GM12878 (cell line): ENCODE results near the gene LRRC57. TPM values are rescaled to one million over a fixed set of nuclear protein-coding genes. Genes with fewer than 3 reads are reported as not detected.

Source experiments
- ATAC-seq: fragments of 200-7000 bp; cut with Tn5 transposase; 3 replicates; pipeline ENCODE4 v1.9.1; 2020; ENCODE audit warnings: mild to moderate bottlenecking, moderate library complexity
- Bru-seq: library from RNA; stranded (reverse); fragments of 400-500 nt; gene quantifications from one replicate; lab custom pipeline; 2021; lab: Mats Ljungman, UMichigan
- BruChase-seq, 2 experiments: library from RNA; stranded (reverse); fragments of 400-500 nt; gene quantifications; one replicate each; lab custom pipeline; 2021; lab: Mats Ljungman, UMichigan
- BruUV-seq: library from RNA; stranded (reverse); fragments of 400-500 nt; replicated peaks from 2 replicates; lab custom pipeline; 2021; lab: Mats Ljungman, UMichigan
- CTCF ChIA-PET: fragments of 300-600 bp; sonication (Branson Sonifier 250); formaldehyde crosslinking; extraction: SDS; loops from one replicate; lab custom pipeline; 2021; ENCODE audit warnings: inconsistent platforms; lab: Yijun Ruan, JAX
- POLR2A ChIA-PET: fragments of 350-600 bp; formaldehyde crosslinking; extraction: SDS; loops from one replicate; lab custom pipeline; 2021; ENCODE audit warnings: inconsistent platforms; lab: Charles Lee
- RAD21 ChIA-PET: fragments of 300-600 bp; sonication (Branson Sonifier 250); formaldehyde crosslinking; loops from one replicate; lab custom pipeline; 2023; ENCODE audit warnings: antibody characterized with exemption; ENCODE audit not compliant: unreplicated experiment; lab: Charles Lee
- SMC1A ChIA-PET: fragments of 300-600 bp; sonication (Branson Sonifier 250); formaldehyde crosslinking; loops from one replicate; lab custom pipeline; 2023; ENCODE audit not compliant: unreplicated experiment, uncharacterized antibody; lab: Charles Lee
- DNase-seq: peaks from one replicate; pipeline ENCODE4 v3.0.0-alpha.2; 2011; ENCODE audit warnings: low read depth, low spot score
- FAIRE-seq: peaks from 3 replicates; lab custom pipeline; 2011; peaks lifted over from hg19 to GRCh38; lab: Jason Lieb, UNC
- H2AFZ ChIP-seq: 2 replicates; pipeline ENCODE4 v1.6.0; 2011; ENCODE audit warnings: low read depth, low read length, control low read depth; ENCODE audit not compliant: control insufficient read depth
- H3K27ac ChIP-seq: 2 replicates; pipeline ENCODE4 v1.5.1; 2011; ENCODE audit warnings: control low read depth; ENCODE audit not compliant: control insufficient read depth, insufficient read depth
- H3K27me3 ChIP-seq, 2 experiments: replicated peaks in 1 of 2; 2 replicates each; pipeline versions ENCODE4 v1.6.0 to v1.6.1; 2011; ENCODE audit warnings: low read length in 1 of 2; ENCODE audit not compliant: control insufficient read depth in 2 of 2, insufficient read depth in 2 of 2
- H3K36me3 ChIP-seq, 2 experiments: 2 replicates each; pipeline ENCODE4 v1.5.1; 2011; ENCODE audit warnings: low read length in 1 of 2; ENCODE audit not compliant: control insufficient read depth in 2 of 2, insufficient read depth in 2 of 2
- H3K4me1 ChIP-seq: 2 replicates; pipeline ENCODE4 v1.6.1; 2011; ENCODE audit warnings: mild to moderate bottlenecking, low read length, moderate library complexity, mixed read lengths; ENCODE audit not compliant: control insufficient read depth, insufficient read depth
- H3K4me2 ChIP-seq: 2 replicates; pipeline ENCODE4 v1.6.0; 2011; ENCODE audit warnings: control low read depth; ENCODE audit not compliant: control insufficient read depth, insufficient read depth
- H3K4me3 ChIP-seq: fragments of 200-600 bp; sonication (generic); 2 replicates; pipeline ENCODE4 v1.5.1; 2016
- H3K79me2 ChIP-seq: 2 replicates; pipeline ENCODE4 v1.6.0; 2011; ENCODE audit warnings: low read length; ENCODE audit not compliant: control insufficient read depth, insufficient read depth
- H3K9ac ChIP-seq: 2 replicates; pipeline ENCODE4 v1.8.0; 2011; ENCODE audit warnings: low read length, control low read depth, mixed read lengths; ENCODE audit not compliant: control insufficient read depth, insufficient read depth
- H3K9me3 ChIP-seq: replicated peaks from 3 replicates; pipeline ENCODE4 v1.5.1; 2011; ENCODE audit warnings: mild to moderate bottlenecking, low read length; ENCODE audit not compliant: control insufficient read depth, insufficient read depth
- H4K20me1 ChIP-seq: 2 replicates; pipeline ENCODE4 v1.6.0; 2011; ENCODE audit not compliant: control insufficient read depth, insufficient read depth
- HCFC1 ChIP-seq: fragments of 150-350 bp; IDR thresholded peaks from 2 replicates; pipeline ENCODE4 v1.6.1; 2014; ENCODE audit warnings: low read length
- MTA2 ChIP-seq: fragments of 450-650 bp; IDR thresholded peaks from 2 replicates; pipeline ENCODE4 v1.6.1; 2016; ENCODE audit warnings: low read depth, mild to moderate bottlenecking, moderate library complexity
- POLR2A ChIP-seq: IDR thresholded peaks from 2 replicates; pipeline ENCODE4 v1.6.1; 2011; ENCODE audit warnings: low read depth, mild to moderate bottlenecking, low read length
- SREBF1 ChIP-seq: IDR thresholded peaks from 2 replicates; pipeline ENCODE4 v1.6.1; 2012; ENCODE audit warnings: mild to moderate bottlenecking, low read length
- STAT3 ChIP-seq: IDR thresholded peaks from 2 replicates; pipeline ENCODE4 v1.6.1; 2011; ENCODE audit warnings: low read depth, low read length, improper control_type of control experiment
- TCF7 ChIP-seq: IDR thresholded peaks from 2 replicates; pipeline ENCODE4 v1.6.1; 2014; ENCODE audit warnings: antibody characterized with exemption, borderline replicate concordance
- ZBTB11 ChIP-seq: fragments of 450-650 bp; formaldehyde crosslinking; IDR thresholded peaks from 2 replicates; pipeline ENCODE4 v1.5.0; 2022; ENCODE audit warnings: mild to moderate bottlenecking, missing genetic modification characterization
- ZNF207 ChIP-seq: fragments of 450-650 bp; IDR thresholded peaks from 2 replicates; pipeline ENCODE4 v1.6.1; 2014; ENCODE audit warnings: antibody characterized with exemption, mild to moderate bottlenecking, borderline replicate concordance
- ZNF217 ChIP-seq: fragments of 450-650 bp; IDR thresholded peaks from 2 replicates; pipeline ENCODE4 v1.6.1; 2017; ENCODE audit warnings: antibody characterized with exemption, mild to moderate bottlenecking
- WGBS: methylation state at CpG from one replicate; pipeline ENCODE4 v1.1.6; 2016; ENCODE audit warnings: low lambda C conversion rate; ENCODE audit not compliant: insufficient replicate concordance, insufficient coverage; ENCODE audit errors: missing lambda C conversion rate; 5-methylcytosine and 5-hydroxymethylcytosine counted together
- in situ Hi-C: fragments of 300-500 bp; cut with MboI; formaldehyde crosslinking; loops from 9 replicates; pipeline ENCODE4 v1.14.3; 2018; ENCODE audit warnings: mixed read lengths
- intact Hi-C: fragments of 100-400 bp; cut with micrococcal nuclease; formaldehyde crosslinking; loops from one replicate; pipeline ENCODE4 v1.14.2; 2022; ENCODE audit not compliant: unreplicated experiment
- long read RNA-seq, 2 experiments: library from polyadenylated mRNA; unstranded; transcript quantifications; one replicate each; pipeline ENCODE4 v2.0.0, GENCODE V29; 2019 to 2020
- polyA minus RNA-seq, 3 experiments: library from RNA; depleted of rRNA, polyadenylated mRNA; stranded (reverse); fragments of >200 nt; gene quantifications; 2 replicates each; pipeline ENCODE4 v1.2.3, GENCODE V29; 2011
- polyA plus RNA-seq, 11 experiments: library from polyadenylated mRNA; depleted of rRNA in 4 of 11; unstranded in 6 of 11; stranded (reverse) in 5 of 11; fragments of >200 nt; fragmentation: Nextera tagmentation in 4 of 11; fragmentation: Illumina TruSeq in 1 of 11; extraction: Ambion mirVana in 4 of 11; extraction: Trizol in 1 of 11; gene quantifications; 1 replicate in 1 of 11; 2 replicates in 10 of 11; pipeline versions ENCODE4 v1.2.1 to v1.2.3, GENCODE V29; 2011 to 2016; ENCODE audit warnings: inconsistent platforms in 2 of 11, missing spikeins in 2 of 11, low read depth in 1 of 11
- total RNA-seq, 4 experiments: library from RNA; depleted of rRNA in 3 of 4; stranded (reverse); fragments of >200 nt in 3 of 4; fragmentation: Illumina TruSeq in 1 of 4; extraction: Trizol in 1 of 4; gene quantifications; 2 replicates each; pipeline versions ENCODE4 v1.2.1 to v1.2.3, GENCODE V29; 2013 to 2021
- TF ChIP-seq, protein P1 (sequence below): fragments of 450-650 bp; IDR thresholded peaks from 2 replicates; pipeline ENCODE4 v1.6.1; 2016; ENCODE audit warnings: mild to moderate bottlenecking, moderate library complexity, borderline replicate concordance

LRRC57 gene
- 27.7 and 30.2 TPM in 2 replicates for total RNA-seq (2013; cell fraction: nucleolus; rRNA removed)
- total RNA-seq (2014; rRNA removed) (5.9 and 8.1 TPM in 2 replicates), total RNA-seq (2014; rRNA removed; fragmentation: Illumina TruSeq; extraction: Trizol) (11.4 and 12.2 TPM in 2 replicates), total RNA-seq (2021) (10.4 and 11.1 TPM in 2 replicates), polyA plus RNA-seq (2011; rRNA removed) (11.6 and 15.7 TPM in 2 replicates), polyA plus RNA-seq (2014; fragmentation: Illumina TruSeq; extraction: Trizol) (10.3 and 11.9 TPM in 2 replicates), polyA plus RNA-seq (2014; fragmentation: Nextera tagmentation; extraction: Ambion mirVana) (1 to 10 TPM; 5.2 to 5.8 TPM), polyA plus RNA-seq (2014; rRNA removed) (7.0 and 7.7 TPM in 2 replicates), polyA plus RNA-seq (2016; fragmentation: Nextera tagmentation; extraction: Ambion mirVana) (10 to 100 TPM in 1 of 2 experiments, 1 to 10 TPM in 1; 8.3 to 10.9 TPM), polyA minus RNA-seq (2011; rRNA and poly(A)+ RNA removed) (8.1 and 9.7 TPM in 2 replicates), Bru-seq, nascent RNA (percentile 68 among the genes with signal in this experiment), BruChase-seq, experiment 1, labeled RNA remaining after a 6-hour chase (percentile 71 among the genes with signal in this experiment), BruChase-seq, experiment 2, labeled RNA remaining after a 2-hour chase (percentile 80 among the genes with signal in this experiment)
- 4.2 TPM for polyA plus RNA-seq (2011; ENCODE audit: low read depth)
- polyA plus RNA-seq (2011; cell fraction: cytosol; rRNA removed): 12.5 and 14.4 TPM in 2 replicates
- polyA plus RNA-seq (2011; cell fraction: nucleus; rRNA removed): 7.3 and 10.0 TPM in 2 replicates
- polyA plus RNA-seq (2012): 6.3 and 7.5 TPM in 2 replicates
- polyA minus RNA-seq (2011; cell fraction: cytosol; rRNA and poly(A)+ RNA removed): 1.7 and 3.7 TPM in 2 replicates
- polyA minus RNA-seq (2011; cell fraction: nucleus; rRNA and poly(A)+ RNA removed): 4.1 and 7.1 TPM in 2 replicates
- long read RNA-seq, experiment 1, full-length matches to known transcripts: 9 of 11 reads
- long read RNA-seq, experiment 1, partial matches to known transcripts: 0 of 11 reads
- long read RNA-seq, experiment 1, other reads (novel, unspliced or antisense): 2 of 11 reads
- long read RNA-seq, experiment 2, full-length matches to known transcripts: 60 of 66 reads
- long read RNA-seq, experiment 2, partial matches to known transcripts: 3 of 66 reads
- long read RNA-seq, experiment 2, other reads (novel, unspliced or antisense): 3 of 66 reads

- ChIA-PET SMC1A (interaction anchor here (0.8 to 5.4 kb wide), 19 partner anchors 10 to 320 kb away, joined by 3 to 45 read pairs (median 4); partner anchors contain the start of gene ZNF106), POLR2A (interaction anchor here (0.6 to 3.2 kb wide), 16 partner anchors 12 to 125 kb away, joined by 3 to 13 read pairs (median 6); partner anchors contain the start of genes SNAP23, STARD9 and ZNF106), RAD21 (interaction anchor here (0.6 to 2.7 kb wide), 14 partner anchors 12 to 103 kb away, joined by 3 to 9 read pairs (median 4); partner anchors contain the start of genes SNAP23, STARD9 and ZNF106), CTCF (interaction anchor here (1.1 to 3.0 kb wide), 5 partner anchors 12 to 101 kb away, joined by 3 to 7 read pairs (median 6); partner anchors contain the start of gene ZNF106)
- Histone ChIP-seq H2AFZ (peak within 1 kb of the TSS; percentile 81), H3K36me3 (peaks cover 1 to 12% of the 10 kb centered on the region in 2 experiments; a peak in 3 of 4 replicates), H3K27ac (peak within 1 kb of the TSS; percentile 72), H3K4me1 (no peaks in the 10 kb centered on the region; the same call in 1 of the 2 replicates), H4K20me1 (no peaks in the 10 kb centered on the region), H3K4me2 (peak within 1 kb of the TSS; percentile 82), H3K27me3 (no peaks in the 10 kb centered on the region), H3K79me2 (peaks cover 60% of the 10 kb centered on the region), H3K9me3 (no peaks in the 10 kb centered on the region), H3K9ac (peak within 1 kb of the TSS; percentile 86), H3K4me3 (peak within 1 kb of the TSS; percentile 76)
- WGBS: under 1% methylated on average over 70 of the region's 71 CpGs
- DNase-seq (peak; percentile 55), ATAC-seq (peak; percentile 90), FAIRE-seq (no peak)
- in situ Hi-C loops (no loop called here), intact Hi-C loops (loop anchor here (2.0 kb wide), 1 partner anchor 102 kb away; no protein-coding TSS in a partner anchor)
- BruUV-seq: TSS peak; percentile 78
- TF ChIP-seq HCFC1 (peak; percentile 60), ZNF207 (0 out of 2 replicates have a peak, but pooled peaks have one; percentile 71), STAT3 (no peak), ZBTB11 (no peak), MTA2 (no peak; the same call in 1 of the 2 replicates), ZNF217 (no peak), TCF7 (no peak), SREBF1 (no peak), POLR2A (peak; percentile 97)
- TF ChIP-seq, protein P1, sequence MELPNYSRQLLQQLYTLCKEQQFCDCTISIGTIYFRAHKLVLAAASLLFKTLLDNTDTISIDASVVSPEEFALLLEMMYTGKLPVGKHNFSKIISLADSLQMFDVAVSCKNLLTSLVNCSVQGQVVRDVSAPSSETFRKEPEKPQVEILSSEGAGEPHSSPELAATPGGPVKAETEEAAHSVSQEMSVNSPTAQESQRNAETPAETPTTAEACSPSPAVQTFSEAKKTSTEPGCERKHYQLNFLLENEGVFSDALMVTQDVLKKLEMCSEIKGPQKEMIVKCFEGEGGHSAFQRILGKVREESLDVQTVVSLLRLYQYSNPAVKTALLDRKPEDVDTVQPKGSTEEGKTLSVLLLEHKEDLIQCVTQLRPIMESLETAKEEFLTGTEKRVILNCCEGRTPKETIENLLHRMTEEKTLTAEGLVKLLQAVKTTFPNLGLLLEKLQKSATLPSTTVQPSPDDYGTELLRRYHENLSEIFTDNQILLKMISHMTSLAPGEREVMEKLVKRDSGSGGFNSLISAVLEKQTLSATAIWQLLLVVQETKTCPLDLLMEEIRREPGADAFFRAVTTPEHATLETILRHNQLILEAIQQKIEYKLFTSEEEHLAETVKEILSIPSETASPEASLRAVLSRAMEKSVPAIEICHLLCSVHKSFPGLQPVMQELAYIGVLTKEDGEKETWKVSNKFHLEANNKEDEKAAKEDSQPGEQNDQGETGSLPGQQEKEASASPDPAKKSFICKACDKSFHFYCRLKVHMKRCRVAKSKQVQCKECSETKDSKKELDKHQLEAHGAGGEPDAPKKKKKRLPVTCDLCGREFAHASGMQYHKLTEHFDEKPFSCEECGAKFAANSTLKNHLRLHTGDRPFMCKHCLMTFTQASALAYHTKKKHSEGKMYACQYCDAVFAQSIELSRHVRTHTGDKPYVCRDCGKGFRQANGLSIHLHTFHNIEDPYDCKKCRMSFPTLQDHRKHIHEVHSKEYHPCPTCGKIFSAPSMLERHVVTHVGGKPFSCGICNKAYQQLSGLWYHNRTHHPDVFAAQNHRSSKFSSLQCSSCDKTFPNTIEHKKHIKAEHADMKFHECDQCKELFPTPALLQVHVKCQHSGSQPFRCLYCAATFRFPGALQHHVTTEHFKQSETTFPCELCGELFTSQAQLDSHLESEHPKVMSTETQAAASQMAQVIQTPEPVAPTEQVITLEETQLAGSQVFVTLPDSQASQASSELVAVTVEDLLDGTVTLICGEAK: no peak
Observed at GRCh38 chr15:42548249-42549031, at the start of gene LRRC57, which contains the start of gene HAUS2. Gene LRRC57 (minus strand): TSS chr15:42548793. CDS start chr15:42548434, 359 bp downstream. Gene HAUS2 (plus strand): TSS chr15:42548838. CDS start chr15:42548873, 35 bp downstream.
